HG03565 (cell line): ENCODE data around the gene METTL1.
"Not testable (repeated sequence)": the region's sequence is repeated elsewhere in the genome, so short reads cannot be mapped to it uniquely, and the experiment has no call there.

Experiments used
- ATAC-seq: cut with Tn5 transposase; IDR thresholded peaks from one replicate; pipeline ENCODE4 v1.9.1; 2021; ENCODE audit warnings: mild to moderate bottlenecking, moderate library complexity; ENCODE audit not compliant: unreplicated experiment

METTL1 gene

DNA sequence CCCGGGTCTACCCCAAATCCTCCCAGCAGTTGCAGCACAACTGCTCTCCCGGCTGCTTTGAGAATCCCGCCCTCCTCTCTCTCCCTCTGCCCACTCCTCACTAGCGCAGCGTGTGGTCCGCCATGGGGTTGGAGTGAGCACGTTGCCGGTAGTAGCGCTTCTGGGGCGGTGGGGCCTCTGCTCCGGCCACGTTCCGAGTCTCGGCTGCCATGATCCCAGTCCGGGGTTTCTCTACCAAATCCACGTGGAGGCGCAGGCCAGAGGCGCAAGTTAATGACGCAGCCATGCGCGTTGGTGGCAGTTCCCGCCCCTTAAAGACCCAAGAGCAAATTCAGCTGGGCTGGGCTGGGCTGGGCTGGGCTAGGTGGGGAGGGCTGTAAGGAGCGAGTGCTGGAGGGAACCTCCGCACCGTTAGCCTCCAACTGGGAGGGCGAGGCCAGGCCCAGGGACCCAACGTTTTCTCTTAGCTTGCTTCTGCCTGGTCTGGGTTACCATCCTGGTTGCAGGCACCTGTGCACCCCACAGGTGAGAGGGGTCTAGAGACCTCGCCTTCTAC, at the start of gene METTL1:
Gene METTL1, minus strand, starts transcription at position 233 of the 556 bp plus-strand sequence. Its CDS starts 22 bp downstream, at position 211.
- ATAC-seq, result peak; percentile 77

DNA sequence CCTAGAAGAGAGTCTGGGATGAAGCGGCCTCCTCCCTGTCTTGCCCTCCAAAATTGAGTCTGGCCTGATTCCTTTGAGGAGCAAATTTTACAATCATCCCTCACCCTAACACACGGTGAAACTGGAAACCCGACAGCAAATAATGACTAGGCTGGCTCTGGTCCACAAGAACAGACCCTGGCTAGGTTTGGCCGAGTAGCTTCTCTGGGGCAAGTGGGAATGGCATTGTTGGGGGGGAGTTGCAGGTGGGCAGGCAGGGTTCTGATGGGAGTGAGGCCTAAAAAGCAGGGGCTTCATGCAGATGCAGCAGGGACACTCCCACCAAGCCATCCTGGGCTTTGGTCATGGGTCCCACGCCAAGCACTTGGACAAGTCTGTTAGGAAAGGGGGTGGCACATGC, 49.1 kb upstream of the METTL1 start:
- ATAC-seq, result not testable (repeated sequence)

DNA sequence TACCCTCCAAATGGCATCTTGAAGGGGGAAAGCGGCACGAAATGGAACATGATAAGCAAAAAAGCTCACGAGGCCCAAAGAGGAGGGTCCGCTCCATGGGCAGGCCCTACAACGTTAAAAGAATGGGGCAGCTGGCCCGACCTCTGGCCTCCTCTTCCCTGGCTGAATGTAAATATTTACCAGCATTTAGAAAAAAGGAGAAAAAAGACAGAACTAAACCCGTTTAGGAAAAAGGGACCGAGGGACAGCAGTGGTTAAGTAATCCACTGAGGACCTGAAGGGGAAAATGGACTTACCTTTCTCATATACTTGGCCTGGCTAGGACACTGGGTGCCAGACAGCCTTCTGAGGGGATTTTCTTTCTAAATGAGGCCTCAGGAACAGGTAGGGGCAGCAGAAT, 48.2 kb upstream of the METTL1 start:
- not testable (repeated sequence) for ATAC-seq

DNA sequence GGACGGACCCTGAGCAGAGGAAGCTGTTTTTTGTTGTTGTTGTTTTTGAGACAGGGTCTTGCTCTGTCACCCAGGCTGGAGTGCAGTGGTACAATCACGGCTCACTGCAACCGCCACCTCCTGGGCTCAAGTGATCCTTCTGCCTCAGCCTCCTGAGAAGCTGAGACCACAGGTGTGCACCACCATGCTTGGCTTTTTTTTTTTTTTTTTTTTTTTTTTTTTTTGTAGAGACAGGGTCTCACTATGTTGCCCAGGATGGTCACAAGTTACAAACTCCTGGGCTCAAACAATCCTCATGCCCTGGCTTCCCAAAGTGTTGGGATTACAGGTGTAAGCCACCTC, 46.1 kb upstream of the METTL1 start:
- not testable (repeated sequence) for ATAC-seq

DNA sequence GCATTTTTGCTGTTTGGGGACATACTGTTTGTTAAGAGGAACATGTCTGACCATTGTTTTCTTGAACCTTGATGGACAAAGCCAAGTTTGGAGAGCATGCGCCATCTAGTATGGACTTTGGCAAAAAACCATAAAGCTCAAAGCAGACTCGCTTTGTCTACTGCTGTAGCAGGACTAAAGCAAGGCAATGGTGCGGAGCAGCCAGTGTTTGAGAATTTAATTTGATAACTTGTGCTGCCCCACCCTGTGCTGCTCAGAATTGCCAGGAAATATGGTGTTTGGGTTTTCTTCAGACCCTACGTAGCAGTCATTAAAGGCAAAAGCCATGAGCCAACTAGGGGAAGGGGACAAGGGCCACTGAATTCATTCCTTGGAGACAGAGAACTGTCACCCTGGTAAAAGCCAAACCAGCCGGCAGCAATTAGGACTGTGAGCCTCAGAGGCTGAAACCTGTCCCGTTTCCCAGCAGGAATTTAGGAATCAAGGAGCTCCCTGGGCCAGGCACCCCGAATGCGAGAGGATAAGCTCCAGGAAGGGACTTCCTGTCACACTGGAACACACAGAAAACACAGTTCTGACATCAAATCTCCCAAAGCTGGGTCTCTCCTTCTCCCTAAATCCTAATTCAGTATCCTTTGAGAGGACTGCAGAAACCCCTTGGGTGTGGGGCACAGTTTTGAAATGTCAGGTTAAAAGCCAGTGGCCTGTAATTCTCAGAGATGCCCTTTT, 45.5 kb upstream of the METTL1 start:
- no peak for ATAC-seq

DNA sequence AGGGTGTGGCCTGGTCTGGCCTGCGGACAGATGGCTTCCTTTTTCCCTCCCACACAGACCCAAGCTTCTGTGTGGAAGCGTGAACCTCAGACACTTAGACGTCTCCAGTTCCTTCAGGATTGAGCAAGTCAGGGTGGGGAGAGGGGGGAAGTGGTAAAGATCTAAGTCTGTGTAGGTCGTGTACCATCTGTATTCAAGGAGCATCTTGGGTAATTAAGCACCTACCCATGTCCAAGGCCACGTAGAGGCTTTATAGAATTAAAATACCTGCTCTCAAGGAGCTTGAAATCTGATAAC, 44.9 kb upstream of the METTL1 start:
- ATAC-seq, result no peak

DNA sequence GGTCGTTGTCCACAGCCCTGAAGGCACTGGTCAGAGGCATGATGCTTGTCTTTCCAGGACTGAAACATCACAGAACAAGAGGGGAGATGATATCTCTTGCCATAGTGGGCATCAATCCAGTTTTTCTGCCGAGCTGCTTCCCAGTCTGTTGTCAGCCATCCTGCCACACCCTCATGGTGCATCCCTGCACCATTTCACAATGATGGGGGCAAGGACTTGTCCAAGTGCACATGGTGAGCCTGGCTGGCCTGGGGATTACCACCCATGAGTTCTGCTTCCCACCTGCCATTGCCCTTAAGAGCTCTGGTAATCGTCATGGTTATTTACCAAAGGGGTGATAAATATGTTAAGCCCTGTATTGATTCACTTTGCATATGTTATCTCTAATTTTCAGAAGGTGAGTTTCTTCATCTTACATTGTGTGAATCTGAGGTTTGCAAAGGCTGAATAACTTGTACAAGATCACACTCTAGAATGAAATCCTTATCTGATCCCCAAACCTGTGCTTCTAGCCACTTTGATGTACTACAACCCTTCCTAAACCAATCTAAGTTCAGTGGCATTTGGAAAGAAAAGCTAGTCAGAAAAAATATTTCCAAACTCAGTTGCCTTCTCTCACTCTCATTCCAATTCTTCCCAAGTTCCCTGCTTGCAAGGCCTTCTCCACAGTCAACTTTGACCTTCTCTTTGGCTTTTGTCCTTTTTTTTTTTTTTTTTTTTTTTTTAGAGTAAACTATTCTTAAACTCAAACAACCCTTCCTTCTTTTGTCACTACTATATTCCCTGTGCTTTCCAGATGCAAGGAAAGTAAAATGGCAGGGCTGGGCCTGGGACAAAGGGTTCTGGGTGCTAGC, 44.3 kb upstream of the METTL1 start:
- no peak for ATAC-seq

DNA sequence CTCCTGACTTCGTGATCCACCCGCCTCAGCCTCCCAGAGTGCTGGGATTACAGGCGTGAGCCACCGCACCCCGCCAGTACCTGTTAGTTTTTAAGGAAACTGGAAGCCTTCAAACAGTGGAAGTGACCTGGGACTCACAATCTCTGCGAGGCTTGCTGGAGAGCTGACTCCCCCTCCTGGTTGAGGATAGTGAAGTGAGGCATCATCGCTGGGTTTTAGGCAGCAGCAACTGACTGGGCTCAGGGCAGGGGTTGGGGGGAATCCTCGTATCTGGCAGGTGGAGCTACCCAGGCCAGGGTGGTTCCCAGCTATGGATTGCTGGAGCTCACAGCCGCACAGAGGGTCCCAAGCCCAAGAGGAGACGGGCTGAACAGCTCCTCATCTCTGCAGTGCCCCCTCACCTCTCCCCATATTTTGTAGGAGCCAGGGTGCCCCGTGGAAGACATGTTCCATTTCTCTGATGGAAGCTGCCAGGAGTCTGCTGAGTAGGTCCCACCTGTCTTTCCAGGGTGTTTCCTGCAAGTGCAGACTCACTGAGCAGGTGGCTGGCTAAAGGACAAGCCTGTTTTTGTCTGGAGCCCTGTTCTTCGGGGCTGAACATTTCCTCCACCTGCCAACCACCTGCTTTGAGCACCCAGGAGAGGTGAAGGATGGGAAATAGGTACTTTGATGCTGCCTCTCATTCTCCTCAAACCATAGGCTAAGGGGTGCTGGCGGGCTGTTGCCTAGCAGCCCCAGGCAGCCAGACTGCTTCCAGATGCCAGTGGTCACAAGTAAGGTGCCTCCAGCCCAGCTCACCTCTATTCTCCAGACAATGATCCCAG, 43.5 kb upstream of the METTL1 start:
- ATAC-seq, result no peak

DNA sequence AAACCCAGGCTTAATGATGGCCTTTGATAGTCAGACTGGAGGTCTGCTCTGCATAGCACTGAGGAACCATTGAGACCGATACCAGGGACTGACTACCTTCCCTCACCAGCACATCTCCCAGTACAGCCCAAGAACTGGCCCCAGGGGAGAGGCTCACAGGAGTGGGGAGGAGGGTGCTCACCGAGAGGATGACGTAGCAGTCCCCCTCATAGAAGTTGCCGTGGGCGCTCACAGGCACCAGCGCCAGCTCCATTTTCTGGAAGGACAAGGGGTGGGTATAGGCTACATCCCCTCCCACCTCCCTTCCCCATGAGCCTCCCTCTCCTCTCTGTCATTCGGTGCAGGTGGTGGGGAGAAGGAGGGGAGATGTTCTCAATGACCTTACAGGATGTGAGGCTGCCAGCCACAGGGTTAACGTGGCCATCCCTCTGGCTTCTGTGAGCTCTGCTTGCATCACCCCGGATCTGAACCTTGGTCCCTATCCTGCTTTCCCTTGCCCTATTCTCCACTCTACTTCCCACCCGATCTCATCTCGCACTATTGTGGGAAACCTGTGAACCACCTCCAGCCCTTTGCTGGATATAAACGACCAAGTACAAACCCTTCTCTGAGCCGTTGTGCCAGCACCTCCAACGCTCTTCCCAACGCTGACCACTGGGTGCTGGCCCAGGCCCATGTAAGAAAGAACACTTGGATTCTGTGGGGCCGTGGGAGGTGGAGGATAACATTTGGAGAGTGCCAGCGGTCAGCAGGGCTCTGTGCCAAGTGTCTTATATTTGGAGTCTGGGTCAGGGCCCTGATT, 42.3 kb upstream of the METTL1 start:
- no peak for ATAC-seq

DNA sequence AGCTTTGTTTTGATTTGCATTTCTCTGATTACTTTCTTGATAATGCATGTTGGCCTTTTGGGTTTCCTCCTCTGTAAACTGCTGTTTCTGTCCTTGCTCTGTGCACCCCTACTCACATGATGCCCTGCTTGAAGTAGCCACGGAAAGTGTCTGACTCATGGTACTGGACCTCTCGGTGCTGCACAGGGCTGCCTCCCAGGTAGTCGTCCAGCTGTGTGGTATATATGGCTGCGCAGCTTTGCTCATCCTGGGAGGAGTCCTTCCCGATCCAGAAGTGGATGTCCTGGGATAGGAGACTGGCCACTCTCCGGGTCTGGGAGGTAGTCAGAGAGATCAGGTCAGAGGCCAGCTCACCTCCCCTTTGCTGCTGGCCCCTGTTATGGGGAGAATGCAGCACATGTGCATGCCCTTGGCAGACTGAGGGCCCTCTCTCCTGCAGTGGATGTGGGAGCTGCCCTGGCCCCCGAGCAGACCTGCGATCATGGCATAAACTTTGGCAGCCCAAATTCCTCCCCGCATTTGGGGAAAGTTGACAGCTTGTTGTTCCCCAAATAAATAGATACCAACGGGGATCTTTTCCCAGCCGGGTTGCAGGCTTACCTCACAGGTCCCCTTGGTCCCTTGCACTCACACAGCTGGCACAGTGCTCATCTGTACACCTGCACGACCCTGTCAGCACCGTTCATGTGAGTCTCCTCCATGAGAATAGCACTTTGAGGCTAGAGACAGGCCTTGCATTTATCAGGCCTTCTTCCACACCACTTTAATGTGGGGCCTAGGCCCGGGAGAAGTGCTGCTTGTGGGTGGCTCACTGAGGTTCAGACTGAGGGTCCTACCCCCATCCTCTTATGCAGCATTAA, 41.4 kb upstream of the METTL1 start:
- no peak for ATAC-seq

DNA sequence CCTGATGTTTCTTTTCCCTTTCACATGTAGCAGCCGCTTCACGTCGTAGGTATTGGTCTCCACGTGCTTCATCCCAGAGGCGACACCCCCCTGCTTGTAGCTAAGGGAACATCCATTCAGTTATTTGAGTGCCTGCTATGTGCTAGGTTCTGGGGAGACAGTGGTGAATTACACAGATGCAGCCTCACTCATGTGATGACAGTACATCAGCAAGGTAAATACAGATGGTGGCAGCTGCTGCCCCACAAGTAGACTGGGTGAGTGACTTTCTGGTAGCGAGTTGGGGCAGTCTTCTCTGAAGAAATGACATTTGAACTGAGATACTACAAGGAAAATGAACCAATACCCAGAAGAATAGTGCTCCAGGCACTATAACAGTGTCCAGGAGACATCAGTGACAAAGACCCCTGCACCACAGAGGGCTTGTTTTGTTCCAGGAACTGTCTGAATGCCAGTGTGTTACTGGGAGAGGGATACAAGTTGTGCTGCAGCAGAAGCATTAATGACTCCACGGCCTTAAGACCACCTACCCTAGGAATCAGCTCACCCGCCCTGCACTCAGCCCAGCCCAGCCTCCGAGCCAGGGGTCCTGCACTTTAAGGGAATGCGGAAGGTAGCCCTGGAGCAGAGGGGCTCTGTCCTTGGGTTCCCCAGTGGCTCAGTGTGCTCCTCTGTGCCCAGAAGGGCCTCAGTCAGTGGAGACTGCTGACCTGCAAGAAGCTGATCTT, 39.3 kb upstream of the METTL1 start:
- no peak for ATAC-seq

DNA sequence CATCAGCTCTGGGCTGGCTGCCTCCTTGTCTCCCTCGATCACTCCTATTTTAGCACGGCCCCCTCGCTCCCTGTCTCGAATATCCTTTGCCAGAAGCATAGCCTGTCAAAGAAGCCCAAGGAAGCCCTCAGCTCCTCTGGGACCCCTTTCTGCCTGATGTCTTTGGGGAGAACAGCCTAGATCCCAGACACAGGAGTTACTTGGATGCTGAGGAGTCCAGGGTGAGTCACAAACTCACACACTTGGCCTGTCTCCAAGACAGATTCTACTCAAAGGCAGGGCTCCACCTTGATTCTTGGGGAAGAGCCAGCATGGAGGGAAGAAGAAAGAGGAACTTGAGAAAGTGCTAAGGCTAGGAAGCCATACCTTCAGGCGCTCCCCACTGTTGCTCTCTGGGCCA, 38.5 kb upstream of the METTL1 start:
- ATAC-seq, result no peak

DNA sequence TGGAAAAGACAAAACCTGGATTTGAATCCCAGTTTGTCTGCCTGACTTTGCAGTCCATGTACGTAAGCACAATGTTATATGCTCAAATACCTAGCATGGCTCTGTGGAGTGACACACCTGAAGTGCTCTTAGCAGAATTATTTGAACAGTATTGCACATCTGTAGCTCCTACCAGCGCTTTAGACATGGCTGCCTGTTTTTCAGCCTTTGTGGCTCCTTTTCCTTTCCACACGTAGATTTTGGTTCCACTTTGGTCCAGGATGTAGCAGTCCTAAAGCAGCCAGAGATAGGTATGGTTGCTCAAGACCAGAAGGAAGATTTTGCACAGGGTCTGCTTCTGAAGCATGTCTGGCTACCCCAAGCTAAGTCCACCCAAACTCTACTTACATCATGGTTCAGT, 37.5 kb upstream of the METTL1 start:
- no peak for ATAC-seq

DNA sequence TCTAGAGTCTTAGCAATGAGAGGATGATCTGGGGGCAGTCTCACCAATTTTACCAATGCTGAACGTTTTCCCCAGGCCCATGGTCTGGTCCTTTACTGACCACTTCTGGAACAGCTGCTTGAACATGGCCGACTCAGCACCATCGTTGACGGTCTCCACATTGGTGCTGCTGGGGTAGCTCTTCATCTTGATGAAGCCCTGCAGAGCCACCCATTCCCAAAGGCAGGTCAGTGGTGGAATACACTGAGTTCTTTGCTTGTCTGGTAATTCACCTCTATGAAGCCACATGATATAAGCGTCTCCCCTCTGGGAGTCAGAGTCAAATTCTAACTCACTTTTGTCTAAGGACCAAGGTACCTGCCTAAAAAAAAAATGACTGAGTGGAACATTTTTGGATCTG, 36.4 kb upstream of the METTL1 start:
- no peak for ATAC-seq

DNA sequence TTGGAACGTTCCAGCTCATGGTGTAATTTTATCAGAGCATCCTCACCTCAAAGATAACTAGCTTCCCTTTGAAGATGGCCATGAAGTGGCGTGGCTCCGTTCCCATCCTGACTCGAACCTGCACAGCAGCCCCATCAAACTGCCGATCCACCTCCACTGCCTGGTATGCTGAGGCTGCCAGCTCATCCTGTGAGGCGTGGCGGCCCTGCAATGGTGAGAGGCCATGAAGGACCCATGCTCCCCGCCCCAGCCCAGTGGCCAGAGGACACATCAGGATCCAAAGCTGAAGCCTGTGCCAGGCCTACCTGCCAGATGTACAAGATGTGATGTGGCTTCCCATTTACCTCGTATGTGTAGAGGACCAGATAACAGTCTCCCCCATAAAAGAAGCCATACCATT, 35.4 kb upstream of the METTL1 start:
- ATAC-seq, result no peak

DNA sequence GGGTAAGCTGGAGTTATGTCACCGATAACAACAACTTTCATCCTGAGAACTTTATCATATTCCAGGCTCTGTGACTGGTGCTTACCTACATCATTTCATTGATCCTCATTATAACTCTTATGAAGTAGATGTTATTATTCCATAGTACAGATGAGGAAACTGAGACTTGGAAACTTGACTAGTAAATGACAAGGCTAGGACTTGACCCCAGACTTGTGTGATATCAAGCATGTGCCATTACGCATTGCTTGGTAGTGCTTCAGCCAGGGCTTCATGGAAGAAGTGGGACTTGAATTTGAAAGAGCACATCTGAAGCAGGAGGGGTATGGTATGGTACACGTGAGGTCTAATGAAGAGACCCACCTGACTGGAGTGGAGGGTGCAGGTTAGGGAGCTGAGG, 34.8 kb upstream of the METTL1 start:
- no peak for ATAC-seq

DNA sequence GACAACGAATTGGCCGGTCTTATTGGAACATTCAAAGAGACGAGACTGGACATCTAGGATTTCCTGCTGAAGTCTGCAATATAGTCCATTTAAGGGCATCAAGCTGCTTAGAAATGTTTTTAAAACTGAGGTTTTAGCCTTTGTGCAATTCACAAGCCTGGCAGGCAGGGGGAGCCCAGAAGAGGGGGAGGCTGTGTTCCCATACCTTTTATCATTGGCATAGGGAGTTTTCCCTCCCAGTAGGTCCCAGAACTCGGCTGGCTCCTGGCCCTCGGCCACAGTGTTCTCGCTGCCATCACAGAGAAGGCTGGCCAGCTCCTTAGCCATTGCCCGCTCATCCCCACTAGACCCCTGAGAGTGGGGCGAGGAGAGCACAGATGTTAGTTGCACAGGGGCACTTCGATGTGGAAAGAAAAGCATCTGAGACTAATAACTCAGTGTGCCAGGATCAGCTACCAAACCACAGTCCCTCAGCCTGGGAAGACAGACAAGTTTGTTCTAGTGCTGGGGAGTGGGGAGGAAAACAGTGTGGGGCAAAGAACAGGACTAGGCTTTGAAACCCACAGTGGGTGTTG, 31.5 kb upstream of the METTL1 start:
- ATAC-seq, result no peak

DNA sequence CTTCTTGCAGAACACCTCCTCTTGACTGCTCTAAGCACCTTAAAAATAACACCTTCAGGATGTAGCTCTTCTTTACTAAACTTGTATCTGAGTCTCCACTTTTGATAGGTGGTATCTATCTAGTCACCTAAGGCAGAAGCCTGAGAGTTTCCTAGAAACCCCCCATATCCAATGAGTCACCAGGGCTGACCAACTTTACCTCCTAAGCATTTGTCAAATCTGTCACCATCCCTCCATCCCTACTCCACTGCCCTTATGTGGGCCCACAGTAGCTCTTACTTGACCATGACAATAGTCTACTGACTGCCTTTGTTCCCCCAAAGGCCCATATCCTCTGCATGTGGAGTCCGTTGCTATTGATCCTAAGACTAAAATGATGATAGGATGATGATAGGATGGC, 30.7 kb upstream of the METTL1 start:
- ATAC-seq, result no peak

DNA sequence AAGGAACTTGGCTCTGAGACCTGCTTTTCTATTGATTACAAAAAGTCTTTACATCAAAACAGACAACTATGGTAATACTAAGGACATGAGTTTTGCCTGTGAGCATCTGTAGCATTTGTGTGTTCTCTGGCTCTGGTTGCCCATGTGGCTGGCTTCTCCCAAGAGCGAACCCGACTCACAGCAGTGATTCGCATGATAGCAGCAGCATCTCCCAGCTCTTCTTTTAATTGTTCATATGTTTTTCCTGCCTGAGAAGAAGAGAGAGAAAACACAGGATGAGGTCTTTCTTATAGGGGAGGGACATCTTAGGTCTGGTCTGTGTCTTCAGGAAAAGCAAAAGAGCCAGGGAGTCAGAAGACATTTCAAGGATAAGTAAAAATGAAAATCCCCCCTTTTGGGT, 29.1 kb upstream of the METTL1 start:
- no peak for ATAC-seq
